C1 segment of cervical spinal cord (tissue), 14 donors: Measurements from ENCODE around the gene PRSS56.
"Not testable (repeated sequence)": the region's sequence is repeated elsewhere in the genome, so short reads cannot be mapped to it uniquely, and the experiment has no call there.

Experiments used
- DNase-seq, 14 donors: peaks; one replicate each; lab custom pipeline; 2025; lab: John Stamatoyannopoulos, UW

The PRSS56 gene

DNA sequence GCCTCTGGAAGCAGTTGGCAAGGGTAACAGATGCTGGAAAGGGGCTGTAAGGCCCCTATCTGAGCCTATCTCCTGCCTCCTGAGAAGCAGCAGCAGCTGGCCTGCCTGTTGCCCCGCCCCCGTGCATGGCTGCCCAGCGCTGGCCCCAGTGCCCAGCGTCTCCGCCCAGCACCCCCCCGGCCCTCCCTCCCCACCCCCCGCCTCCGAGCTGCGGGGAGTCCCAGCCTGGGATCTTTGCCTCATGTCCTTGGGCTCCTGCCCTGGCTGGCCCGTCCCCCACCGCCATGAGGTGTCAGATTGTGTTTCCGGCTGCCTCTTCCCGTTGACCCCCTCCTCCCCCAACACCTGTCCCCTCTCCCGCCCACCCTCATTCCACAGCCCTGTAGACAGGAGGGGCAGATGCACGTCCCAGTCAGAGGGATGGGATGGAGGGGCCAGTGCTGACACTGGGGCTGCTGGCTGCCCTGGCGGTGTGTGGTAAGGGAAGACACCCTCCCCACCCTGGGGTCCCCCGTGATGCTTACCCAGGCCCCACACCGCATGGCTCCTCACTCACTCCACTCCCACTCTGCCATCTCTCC, 5.7 kb downstream of the PRSS56 start, which contains the start of gene CHRND:
Gene CHRND (plus strand): TSS at position 370 of the 581 bp plus-strand sequence. CDS start 56 bp downstream, at position 426.
- peak in 6 of 14 donors; percentile 21 to 48 (median 39) for DNase-seq

DNA sequence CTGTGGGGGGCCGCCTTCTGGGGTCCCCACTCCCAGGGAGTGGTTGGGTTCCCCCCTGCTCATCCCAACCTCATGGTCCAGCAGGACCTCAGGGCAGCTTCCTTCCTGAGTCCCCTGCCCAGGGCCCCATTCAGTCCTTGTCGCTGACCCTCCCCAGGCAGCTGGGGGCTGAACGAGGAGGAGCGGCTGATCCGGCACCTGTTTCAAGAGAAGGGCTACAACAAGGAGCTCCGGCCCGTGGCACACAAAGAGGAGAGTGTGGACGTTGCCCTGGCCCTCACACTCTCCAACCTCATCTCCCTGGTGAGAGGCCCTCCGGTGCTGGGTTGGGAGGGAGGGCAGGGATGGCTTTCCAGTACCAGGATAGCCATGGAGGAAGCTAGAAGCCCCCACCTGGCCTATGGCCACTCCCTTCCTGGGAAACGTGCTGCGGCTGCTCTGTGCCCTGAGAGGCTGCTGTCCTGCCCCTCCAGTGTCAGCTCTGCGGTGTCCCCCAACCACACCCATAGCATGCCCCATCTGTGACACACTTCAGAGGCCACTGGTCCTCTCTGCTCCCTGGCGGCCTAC, 6.3 kb downstream of the PRSS56 start:
- no peak for DNase-seq

DNA sequence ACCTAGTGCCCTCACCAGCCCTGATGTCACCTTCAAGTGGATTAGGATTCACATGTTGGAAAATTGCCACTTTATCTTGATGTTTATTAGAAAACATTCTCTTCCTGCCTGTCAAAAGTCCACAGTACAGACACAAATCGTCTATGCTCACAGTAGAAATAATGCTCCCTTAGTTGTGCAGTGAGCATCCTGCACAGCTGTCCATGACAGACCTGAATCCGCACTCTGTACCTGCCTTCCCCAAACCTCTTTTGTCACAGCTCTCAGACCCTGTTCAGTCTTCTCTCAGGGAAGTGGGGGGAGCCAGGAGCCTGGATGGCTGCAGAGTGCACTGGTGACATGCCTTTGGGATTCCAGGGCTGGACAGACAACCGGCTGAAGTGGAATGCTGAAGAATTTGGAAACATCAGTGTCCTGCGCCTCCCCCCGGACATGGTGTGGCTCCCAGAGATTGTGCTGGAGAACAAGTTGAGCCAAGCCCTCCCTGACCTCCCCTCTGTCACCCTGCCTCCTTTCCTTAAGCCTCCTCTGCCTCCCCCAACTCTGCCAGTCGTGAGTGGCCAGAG, 7.8 kb downstream of the PRSS56 start:
- no peak for DNase-seq

DNA sequence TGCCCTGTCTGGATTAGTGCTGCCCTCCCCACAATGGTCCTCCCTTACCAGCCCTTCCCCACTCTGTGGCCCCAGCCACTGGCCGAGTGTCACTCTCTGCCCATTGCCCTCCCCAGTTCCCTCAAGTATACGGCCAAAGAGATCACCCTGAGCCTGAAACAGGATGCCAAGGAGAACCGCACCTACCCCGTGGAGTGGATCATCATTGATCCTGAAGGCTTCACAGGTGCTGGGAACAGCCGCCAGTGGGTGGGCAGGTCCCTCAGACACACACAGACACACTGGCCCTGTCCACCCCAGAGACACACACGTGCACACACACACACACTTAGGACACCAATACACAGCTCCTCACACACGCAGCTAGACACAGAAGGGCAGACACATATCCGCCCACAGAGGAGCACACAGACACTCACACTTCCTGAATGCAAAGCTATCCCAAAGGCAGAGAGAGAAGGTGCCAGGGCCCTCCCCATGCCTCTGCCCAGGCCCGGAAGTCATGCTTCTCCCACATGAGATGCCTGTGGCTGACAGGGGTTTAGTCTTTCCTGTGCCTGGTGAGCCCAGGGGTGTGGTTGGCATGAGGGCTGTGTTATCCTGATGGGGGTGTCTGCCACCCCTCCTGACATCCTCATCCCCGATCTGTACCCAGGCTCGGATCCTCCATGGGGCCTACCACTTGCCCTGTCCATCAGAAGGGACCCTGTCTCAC, 8.7 kb downstream of the PRSS56 start:
- DNase-seq: no peak

DNA sequence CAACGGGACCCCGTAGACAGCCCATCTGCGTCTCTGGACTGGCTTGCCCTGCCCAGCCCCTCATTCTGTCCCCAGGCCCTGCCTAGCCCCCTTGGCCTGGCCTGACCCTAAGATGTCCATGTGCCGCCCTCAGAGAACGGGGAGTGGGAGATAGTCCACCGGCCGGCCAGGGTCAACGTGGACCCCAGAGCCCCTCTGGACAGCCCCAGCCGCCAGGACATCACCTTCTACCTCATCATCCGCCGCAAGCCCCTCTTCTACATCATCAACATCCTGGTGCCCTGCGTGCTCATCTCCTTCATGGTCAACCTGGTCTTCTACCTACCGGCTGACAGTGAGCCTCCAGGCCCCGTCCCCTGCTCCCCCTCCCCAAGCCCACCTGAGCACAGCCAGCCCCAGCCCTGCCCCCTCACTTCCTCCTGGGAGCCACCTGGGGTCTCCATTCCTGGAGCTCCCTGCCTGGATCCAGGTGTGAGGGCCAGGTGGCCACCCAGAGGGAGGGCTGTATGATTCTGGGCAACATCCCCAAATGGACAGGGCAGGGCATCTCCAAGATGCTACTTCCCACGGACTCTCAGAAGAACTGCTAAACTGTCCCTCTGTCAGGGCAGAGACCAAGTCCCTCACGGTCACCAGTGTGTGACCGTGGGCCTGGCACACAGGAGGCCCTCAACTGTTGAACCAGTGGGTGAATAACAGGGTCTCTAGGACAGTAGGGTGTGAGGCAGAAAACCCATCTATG, 9.8 kb downstream of the PRSS56 start:
- no peak for DNase-seq

DNA sequence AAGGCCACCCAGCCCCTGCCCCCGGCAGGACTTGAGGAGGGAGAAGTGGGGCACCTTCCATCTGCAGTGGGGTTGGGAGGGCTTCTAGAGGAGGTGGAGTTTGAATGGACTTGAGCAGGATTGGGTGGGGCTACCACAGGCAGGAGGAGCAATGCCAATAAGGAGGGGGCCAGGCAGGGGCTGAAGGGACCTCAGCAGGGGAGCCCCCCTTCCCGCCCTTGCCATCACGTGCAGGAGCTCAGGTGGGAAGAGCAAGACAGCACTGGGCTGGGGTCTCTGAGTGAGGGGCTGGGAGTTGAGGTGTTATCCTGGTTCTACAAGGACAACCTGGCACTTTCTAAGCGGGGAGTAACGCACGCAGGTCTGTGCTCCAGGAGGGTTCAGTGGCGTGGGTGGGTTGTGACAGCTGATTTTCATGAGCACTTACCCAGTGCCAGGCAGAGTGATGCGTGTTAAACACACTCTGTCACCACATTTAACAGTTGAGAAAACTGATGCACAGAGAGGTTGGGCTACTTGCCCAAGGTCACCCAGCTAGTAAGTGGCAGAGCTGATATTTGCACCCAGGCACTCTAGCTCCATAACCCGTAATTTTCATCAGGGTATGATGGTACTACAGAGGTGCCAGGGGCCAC, 10.6 kb downstream of the PRSS56 start:
- no peak for DNase-seq

DNA sequence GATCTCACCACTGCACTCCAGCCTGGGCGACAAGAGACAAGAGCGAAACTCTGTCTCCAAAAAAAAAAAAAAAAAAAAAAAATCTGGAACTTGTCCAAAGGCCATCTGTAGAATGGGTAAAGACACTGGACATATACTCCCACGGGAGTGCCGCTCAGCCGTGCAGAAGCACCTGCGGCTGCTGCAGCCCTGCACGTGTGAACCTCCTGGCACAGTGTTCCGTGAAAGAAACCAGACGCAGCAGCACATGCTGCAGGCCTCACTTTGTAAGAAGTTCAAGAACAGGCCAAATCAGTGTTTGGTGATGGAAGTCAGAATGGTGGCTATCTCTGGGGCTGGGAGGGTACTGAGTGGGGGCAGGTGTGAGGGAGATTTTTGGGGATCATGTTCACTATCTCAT, 12.2 kb downstream of the PRSS56 start:
- DNase-seq: no peak

DNA sequence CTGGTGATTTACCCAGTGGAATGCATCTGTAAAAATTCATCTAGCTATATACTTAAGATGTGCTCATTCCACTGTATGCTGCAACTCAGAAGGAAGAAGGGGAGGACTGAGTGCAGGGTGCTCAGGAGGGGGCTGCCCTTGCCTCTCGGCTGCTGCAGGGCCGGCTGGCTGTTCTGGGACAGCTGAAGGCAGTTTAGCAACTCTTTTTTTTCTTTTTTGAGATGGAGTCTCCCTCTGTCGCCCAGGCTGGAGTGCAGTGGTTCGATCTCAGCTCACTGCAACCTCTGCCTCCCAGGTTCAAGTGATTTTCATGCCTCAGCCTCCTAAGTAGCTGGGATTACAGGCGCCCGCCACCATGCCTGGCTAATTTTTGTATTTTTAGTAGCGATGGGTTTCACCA, 12.6 kb downstream of the PRSS56 start:
- DNase-seq: not testable (repeated sequence)

DNA sequence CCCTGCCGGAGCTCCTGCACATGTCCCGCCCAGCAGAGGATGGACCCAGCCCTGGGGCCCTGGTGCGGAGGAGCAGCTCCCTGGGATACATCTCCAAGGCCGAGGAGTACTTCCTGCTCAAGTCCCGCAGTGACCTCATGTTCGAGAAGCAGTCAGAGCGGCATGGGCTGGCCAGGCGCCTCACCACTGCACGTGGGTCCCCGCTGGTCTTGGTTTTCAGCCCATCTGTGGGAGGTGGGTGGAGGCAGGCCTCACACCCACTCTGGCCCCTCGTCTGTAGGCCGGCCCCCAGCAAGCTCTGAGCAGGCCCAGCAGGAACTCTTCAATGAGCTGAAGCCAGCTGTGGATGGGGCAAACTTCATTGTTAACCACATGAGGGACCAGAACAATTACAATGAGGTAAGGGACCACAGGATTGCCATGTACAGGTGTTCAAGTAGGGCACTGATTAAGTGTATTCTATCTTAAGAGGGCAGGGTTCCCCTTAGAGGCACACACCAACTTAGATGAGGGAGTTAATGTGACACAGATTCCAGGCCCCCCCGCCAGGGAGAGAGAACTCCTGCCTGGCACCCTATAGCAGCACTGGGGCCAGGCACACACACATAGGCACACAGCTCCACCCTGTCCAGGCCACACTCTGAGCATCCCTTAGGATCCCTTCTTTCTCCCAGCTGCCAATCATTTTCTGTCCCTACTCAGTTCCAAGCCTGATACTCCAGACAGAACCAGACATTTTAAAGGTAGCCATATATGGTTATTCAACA, 13.9 kb downstream of the PRSS56 start:
- DNase-seq: no peak

DNA sequence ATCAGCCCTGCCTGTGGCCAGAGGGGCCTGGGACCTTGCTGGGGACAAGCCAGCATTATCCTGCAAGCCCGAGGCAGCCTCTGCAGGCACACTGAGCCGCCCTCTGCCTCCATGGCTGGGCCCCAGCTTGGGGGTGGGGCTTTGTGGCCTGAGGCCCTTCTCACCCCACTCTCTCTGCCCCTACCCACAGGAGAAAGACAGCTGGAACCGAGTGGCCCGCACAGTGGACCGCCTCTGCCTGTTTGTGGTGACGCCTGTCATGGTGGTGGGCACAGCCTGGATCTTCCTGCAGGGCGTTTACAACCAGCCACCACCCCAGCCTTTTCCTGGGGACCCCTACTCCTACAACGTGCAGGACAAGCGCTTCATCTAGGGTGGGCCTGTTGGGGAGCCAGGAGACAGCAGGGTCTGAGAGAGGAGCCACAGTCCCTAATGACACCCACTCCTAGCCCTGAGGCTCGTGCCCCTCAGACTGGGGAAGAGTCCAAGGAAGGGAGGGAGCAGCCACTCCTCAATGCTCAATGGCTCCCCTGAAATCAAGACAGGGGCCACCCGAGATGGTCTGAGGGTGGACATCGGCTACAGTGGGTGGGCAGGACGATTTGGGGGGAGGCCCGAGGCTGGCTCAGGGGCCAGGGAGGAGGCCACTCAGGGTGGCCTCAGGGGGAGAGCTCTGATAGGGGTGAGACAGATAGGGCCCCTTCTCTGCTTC, 14.9 kb downstream of the PRSS56 start:
- no peak for DNase-seq

DNA sequence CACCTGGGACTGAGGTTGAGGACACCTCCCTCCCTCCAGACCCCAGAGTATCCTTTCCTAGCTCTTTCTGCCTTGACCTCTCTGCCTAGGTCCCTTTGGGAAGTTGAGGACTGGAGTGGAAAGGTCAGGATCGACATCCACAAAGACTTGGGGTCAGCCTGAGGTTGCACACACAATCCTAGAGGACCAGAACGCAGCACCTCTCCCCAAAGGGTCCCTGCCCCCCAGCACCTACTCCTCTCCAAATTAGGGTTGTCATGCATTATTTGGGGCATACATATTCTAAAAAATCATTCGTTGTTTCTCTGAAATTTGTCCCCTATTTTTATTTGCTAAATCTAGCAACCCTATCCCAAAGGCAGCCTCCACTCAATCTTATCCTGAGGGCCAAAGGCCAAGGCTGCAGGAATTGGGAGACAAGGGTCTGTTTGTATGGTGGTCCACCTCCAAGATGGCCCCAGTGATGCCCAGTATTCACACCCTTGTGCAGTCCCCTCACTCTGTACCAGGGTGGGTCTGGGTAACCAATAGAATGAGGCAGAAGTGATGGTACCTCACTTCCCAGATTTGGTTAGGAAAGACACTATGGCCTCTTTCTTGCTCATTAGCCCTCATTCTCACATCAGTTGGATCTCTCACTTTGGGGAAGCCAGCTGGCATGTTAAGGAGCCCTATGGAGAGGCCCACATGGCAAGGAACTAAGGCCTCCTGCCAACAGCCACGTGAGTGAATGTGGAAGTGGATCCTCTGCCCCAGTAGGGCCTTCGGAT, 15.8 kb downstream of the PRSS56 start:
- no peak for DNase-seq

DNA sequence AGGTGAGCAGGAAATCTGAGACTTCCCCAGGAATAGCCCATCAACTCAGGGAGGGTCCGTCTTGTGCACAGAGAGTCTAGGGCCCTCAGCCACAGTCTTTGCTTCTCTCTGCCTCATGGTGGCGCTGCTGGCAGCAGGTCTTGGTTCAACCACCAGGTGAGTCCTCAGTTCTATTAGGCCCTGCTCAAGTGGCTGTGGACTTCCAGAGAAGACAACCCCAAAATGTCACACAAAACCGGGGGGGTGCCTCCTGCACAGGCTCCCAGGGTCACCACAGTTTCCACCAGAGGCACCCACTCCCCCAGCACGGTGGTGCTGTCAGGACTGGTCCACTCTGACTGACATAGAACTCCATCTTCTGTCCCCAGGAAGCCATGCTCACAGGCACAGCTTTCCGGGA, 16.9 kb downstream of the PRSS56 start:
- no peak for DNase-seq

DNA sequence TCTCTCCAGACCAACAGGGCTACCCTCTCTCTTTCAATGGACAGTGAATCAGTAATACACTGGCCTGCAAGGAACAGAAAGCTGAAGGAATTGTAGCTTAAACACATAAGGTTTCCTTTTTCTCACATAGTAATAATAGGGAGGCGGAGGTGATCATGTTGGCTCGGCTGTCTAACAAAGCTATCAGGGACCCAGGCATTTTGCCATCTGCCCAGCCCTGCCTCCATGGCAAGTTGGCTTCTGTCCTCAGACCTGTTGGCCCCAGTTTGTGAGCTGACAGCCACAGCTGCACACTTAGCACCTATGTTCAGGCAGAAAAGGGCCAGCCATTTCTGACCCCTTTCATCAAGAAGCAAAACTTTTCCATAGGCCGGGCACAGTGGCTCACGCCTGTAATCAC, 17.3 kb downstream of the PRSS56 start:
- DNase-seq: no peak

DNA sequence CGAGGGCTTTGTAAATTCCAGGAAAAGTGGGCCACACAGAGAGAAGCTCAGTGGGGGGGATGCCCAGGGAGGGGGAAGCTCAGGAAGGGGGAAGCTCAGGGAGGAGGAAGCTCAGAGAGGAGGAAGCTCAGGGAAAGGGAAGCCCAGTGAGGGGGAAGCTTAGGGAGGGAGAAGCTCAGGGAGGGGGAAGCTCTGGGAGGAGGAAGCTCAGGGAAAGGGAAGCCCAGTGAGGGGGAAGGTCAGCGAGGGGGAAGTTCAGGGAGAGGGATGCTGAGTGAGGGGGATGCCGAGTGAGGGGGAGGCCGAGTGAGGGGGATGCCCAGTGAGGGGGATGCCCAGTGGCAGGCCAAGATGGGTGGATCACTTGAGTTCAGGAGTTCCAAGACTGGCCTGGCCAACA, 18.5 kb downstream of the PRSS56 start:
- DNase-seq: no peak

DNA sequence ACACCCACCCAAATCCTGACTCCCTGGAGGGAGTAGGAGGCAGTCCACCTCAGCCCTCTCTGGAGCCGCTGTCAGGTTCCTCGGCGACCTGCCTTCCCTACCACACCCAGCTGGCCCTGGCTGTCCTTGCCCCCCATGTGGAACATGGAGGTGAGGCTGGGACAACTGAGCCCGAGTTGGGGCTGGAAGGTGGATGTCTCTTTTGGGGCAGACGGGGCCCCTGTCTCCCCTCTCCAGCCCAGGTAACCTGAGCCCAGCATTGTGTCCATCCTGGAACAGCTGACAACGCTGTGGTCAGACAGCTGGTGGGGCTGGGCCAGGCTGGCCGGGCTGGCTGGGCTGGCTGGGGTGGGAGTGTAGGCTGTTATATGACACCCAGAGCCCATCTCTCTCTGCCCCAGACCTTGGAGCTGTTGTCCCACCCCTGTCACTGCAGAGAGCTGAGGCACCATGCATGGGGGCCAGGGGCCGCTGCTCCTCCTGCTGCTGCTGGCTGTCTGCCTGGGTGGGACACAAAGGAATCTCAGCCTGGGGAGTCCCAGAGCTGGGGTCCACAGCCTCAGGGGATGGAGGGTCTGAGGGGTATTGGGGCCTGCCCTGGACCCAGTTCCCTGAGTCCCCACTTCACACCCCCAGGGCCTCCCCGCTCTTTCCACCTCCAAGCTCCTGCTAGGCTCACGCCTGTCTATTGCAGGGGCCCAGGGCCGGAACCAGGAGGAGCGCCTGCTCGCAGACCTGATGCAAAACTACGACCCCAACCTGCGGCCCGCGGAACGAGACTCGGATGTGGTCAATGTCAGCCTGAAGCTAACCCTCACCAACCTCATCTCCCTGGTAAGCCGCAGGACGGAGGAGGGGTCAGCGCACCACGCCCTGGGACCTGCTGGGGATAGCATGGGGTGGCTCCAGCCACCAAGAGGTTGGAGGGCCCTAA, 19.4 kb downstream of the PRSS56 start, which contains the start of gene CHRNG:
Gene CHRNG (plus strand): TSS at position 395 of the 934 bp plus-strand sequence. CDS start 56 bp downstream, at position 451.
- DNase-seq: no peak

DNA sequence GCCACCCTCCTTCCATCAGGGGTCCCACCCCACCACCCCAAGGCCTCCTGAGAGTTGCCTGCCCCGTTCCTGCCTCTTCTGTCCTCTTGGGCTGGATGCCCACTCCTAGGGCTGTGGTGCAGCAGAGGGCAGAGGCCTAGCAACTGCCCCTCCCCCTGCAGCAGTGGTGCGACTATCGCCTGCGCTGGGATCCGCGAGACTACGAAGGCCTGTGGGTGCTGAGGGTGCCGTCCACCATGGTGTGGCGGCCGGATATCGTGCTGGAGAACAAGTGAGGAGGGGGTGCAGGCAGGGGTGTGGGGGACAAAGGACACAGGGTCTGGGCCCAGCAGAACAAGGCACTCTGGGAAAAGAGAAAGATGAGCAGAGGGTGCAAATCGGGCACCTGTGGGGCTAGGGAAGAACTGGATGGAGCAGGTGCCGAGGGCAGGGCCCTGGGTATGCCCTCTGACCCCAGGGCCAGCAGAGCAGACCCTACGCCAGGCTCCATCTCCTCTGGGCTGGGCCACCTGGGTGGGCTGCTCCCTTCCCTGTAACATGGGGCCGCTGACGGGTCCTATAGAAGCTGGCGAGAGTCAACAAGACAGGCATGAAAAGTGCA, 20.4 kb downstream of the PRSS56 start:
- DNase-seq: no peak

DNA sequence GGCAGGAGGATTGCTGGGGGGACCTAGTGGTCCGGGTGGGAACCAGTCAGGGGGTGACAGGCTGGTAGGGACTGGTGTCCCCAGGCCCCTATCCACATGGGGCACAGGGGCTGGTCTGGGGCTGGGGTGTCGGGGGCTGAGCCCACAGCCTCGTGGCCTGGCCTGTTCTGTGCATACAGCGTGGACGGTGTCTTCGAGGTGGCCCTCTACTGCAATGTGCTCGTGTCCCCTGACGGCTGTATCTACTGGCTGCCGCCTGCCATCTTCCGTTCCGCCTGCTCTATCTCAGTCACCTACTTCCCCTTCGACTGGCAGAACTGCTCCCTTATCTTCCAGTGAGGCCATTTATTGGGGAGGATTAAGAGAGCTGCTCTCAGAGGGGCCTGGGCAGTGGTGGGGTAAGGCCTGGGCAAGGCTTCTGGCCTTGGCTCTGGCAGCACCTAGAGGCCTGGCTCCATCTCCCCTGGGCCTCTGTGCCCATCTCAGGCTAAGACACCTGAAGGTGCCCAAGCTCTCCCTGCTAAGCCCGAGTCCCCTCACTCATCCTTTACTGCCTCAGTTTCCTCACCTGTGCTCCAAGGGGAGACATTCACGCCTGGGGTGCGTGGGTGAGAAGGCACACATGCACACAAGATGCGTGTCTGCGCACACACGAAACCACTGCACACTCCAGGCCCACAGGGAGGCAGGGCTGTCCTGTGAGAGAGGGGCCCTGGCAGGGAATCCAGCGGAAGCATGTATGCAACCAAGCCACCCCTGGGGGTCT, 21.2 kb downstream of the PRSS56 start:
- DNase-seq: no peak
